ENCODE results near the gene RNASEH2A.
"Not testable (repeated sequence)": the region's sequence is repeated elsewhere in the genome, so short reads cannot be mapped to it uniquely, and the experiment has no call there.

Gene RNASEH2A

GRCh38 chr19:12834566-12834943 lies 28.2 kb downstream of the RNASEH2A start, which contains the start of gene RTBDN:
TSS of gene RTBDN (minus strand) at chr19:12834579. CDS start at chr19:12829979, 4,600 bp downstream.
- DNase-seq: no peak

GRCh38 chr19:12834976-12835757 lies 28.8 kb downstream of the RNASEH2A start:
- DNase-seq: no peak

- DNase-seq: no peak
Measured at GRCh38 chr19:12836529-12836863, 30.1 kb downstream of the RNASEH2A start.

- DNase-seq: no peak
Measured at GRCh38 chr19:12837225-12837624, 30.8 kb downstream of the RNASEH2A start.

- peak; percentile 59 for DNase-seq
Measured at GRCh38 chr19:12838182-12838885, 31.9 kb downstream of the RNASEH2A start, which contains the start of gene MAST1. TSS of gene MAST1 (plus strand) at chr19:12838515. CDS start at chr19:12838573, 58 bp downstream.

DNA sequence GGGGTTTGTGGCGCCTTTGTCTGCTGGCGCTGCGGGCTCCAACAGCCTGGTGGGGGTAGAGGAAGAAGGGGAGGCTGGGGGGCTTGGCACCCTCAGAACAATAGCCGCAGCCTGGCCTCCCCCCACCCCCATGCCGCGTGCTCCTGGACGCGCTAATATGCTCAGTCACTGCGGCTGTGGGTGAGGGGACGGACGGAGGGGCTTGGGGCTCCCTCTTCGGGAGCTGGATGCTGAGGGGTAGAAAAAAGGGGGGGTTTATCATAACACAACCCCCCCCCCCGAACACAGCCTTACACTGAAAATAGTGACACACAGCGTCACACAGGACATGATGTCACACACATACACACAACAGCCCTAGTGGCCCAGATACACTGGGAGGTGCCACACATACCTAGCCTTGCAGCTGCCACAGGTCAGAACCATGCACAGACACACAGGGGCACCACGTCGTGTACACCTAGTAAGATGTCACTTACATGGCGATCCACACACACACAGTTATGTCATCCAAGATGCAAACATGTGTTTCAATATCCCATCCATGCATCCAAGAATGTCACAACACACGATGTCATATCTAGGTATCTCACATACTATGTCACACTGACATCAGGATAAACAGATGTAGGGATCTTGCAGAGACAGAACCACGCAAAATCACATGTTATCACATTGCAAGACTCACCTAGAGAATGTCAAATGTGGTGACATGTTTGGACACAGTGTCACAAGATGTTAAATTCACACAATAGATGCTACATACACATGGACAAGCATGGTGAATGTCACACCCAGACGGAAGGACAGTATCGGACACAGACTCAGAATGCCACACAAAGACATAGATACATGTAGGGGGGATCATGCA lies 32.7 kb downstream of the RNASEH2A start:
- peak; percentile 38 for DNase-seq

- DNase-seq: peak; percentile 41
Measured at GRCh38 chr19:12840091-12841079, 34.0 kb downstream of the RNASEH2A start.

GRCh38 chr19:12841094-12841493 lies 34.7 kb downstream of the RNASEH2A start:
- DNase-seq: no peak

DNA sequence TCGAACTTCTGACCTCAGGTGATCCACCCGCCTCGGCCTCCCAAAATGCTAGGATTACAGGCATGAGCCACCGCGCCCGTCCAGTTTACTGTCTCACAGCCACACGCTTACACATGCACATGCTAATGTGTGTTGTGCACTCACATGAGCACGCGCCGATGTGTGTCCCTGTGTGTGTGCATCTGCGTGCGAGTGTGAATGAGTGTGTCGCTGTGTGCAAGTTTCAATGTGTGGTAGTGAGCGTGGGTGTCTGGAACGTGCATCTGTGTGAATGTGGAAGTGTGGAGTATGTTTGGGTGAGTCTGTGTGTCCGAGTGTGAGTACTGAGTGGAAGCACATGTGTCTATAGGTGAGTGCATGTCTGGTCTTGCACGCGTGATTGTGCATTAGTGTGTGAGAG lies 36.1 kb downstream of the RNASEH2A start:
- no peak for DNase-seq

GRCh38 chr19:12843328-12843727 lies 36.9 kb downstream of the RNASEH2A start:
- no peak for DNase-seq

DNA sequence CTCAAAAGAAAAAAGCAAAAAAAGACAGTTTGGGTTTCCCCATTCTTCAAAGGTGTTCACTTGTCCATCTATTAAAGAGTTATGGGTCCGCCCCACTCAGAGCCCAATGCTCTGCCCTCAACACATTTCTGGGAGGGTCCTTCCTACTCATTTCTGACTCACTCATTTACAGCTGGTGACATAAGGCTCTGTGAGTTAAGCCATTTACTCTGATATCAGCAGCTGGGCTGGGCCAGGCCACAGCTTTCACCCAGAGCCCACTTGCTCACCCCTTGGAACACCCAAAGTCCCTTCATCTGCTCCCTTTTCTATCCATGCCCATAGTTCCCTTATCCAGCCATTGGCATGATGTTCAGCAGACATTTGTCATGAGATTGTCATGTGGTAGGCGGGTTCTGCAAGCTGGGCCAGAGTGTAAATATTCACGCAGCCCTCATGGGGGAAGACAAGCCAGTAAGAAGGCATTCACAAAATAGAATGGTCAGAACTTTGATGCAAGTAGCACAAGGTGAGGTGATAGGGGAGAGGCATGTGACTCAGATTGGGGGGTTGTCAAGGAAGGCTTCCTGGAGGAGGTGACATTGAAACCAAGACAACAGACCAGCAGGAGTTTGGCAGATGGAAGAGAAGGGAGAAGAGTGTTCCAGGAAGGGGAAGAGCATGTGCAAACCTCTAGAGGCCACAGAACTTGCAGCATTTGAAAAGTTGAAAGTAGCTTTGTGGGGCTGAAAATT lies 37.8 kb downstream of the RNASEH2A start:
- DNase-seq: no peak

- not testable (repeated sequence) for DNase-seq
Measured at GRCh38 chr19:12846613-12847012, 40.2 kb downstream of the RNASEH2A start.

DNA sequence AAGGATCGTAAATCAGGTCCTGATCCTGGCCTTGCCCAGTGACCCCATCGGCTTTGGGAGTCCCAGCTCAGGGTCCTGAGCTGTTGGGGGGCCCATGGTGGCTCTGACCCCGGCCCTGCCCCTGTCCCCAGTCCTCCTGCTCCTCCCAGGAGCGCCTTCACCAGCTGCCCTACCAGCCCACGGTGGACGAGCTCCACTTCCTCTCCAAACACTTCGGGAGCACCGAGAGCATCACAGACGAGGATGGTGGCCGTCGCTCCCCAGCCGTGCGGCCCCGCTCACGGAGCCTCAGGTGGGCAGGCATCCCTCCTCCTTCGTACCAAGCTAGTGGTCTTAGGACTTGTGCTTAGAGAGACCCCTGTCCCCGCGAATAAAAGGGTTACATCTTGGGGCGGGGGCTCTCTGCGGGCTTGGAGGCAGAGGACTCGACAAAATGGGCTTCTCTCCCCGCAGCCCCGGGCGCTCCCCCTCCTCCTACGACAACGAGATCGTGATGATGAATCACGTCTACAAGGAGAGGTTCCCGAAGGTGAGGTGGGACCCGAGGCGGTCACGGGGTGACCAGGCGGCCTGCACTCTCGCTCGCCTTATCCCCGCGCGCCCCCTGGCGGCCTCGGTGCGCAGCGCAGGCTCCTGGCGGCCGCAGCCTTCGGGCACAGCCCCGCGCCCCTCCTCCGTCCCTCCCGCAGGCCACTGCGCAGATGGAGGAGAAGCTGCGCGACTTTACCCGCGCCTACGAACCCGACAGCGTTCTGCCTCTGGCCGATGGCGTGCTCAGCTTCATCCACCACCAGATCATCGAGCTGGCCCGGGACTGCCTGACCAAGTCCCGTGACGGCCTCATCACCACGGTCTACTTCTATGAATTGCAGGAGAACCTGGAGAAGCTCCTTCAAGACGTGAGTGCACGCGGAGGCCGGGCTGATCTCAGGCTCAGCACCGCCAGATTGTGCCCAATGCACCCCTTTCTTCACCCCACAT lies 41.1 kb downstream of the RNASEH2A start:
- DNase-seq: peak; percentile 83

DNA sequence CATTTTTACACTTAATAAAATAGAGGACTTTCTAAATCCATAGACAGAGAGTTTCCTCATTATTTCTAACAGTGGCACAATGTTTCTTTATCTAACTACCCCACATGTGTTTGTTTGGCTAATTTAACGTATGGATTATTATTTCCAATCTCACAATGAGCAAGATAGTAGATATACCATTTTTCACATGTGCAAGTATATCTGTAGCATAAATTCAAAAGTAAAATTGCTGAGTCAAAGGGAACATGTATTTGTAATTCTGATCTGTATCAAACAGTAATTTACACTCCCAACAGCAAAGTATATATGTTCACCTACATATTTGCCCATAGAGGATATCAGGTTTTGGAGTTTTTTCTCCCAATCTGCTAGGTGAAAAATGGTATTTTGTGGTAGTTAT lies 50.3 kb downstream of the RNASEH2A start:
- no peak for DNase-seq

- no peak for DNase-seq
Measured at GRCh38 chr19:12858041-12858928, 51.9 kb downstream of the RNASEH2A start.

- DNase-seq: no peak
Measured at GRCh38 chr19:12859546-12859945, 53.2 kb downstream of the RNASEH2A start.
